ENCODE data around the gene OR9Q1.

OR9Q1 gene

DNA sequence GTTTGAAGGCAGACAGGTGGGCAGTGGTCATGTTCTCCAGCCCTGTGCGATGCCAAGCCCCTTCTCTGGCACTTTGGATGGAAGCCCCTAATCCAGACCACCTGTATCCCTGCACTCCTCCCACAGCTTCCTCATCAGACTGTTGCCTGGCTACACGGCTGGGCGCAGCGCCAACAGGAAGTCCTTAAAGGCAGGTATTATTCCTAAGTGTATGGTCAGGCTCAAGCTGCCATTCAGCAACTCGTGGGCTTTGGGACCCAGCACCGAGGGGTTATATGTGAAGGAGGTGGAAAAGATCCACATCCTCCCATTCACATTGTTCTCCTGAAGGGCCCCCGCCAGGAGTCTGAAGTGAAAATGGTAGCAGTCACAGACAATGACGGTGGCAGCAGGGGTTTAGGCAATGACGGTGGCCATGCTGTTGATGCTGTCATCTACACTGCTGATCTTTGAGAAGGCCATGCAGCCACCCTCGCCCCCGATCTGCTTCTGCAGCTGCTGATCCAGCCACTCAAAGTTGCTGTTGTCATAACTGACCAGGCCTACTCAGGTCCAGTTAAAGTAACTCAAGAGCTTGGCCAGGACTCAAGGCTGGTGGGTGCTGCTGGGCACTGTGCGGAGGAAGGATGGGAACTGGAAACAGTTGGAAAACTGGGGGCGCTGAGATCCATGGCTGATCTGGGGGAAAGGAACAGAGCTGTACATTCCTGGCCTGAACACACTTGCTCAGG is 34.8 kb downstream of the OR9Q1 start:
- in situ Hi-C loops (cut with HindIII; ENCODE audit: low pct_ligation_motif_present, low sequenced_read_pairs) = no loop called here
- Histone ChIP-seq H3K36me3 (replicated peaks) (no peaks in the 10 kb centered on the region), H3K4me3 (ENCODE audit: low read depth, low read length) (no peak overlapping the region), H3K27me3 (replicated peaks) (no peaks in the 10 kb centered on the region), H3K27ac (peak overlapping the region; percentile 83)
- TF ChIP-seq, protein P1, sequence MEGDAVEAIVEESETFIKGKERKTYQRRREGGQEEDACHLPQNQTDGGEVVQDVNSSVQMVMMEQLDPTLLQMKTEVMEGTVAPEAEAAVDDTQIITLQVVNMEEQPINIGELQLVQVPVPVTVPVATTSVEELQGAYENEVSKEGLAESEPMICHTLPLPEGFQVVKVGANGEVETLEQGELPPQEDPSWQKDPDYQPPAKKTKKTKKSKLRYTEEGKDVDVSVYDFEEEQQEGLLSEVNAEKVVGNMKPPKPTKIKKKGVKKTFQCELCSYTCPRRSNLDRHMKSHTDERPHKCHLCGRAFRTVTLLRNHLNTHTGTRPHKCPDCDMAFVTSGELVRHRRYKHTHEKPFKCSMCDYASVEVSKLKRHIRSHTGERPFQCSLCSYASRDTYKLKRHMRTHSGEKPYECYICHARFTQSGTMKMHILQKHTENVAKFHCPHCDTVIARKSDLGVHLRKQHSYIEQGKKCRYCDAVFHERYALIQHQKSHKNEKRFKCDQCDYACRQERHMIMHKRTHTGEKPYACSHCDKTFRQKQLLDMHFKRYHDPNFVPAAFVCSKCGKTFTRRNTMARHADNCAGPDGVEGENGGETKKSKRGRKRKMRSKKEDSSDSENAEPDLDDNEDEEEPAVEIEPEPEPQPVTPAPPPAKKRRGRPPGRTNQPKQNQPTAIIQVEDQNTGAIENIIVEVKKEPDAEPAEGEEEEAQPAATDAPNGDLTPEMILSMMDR (IDR thresholded peaks at IDR 0.05; ENCODE audit: low read depth, low read length, missing control alignments) = no peak
- peak; percentile 13 for DNase-seq

- H3K27ac ChIP-seq = peak overlapping the region; percentile 83
- TF ChIP-seq, protein P1 (IDR thresholded peaks at IDR 0.05; ENCODE audit: low read depth, low read length, missing control alignments) = no peak
- no peaks in the 10 kb centered on the region for H3K27me3 ChIP-seq (replicated peaks)
- H3K4me3 ChIP-seq (ENCODE audit: low read depth, low read length) = no peak overlapping the region
- DNase-seq = peak; percentile 81
- in situ Hi-C loops (cut with HindIII; ENCODE audit: low pct_ligation_motif_present, low sequenced_read_pairs) = no loop called here
- no peaks in the 10 kb centered on the region for H3K36me3 ChIP-seq (replicated peaks)
These were observed 35.3 kb downstream of the OR9Q1 start for GRCh38 chr11:58059007-58059350.

GRCh38 chr11:58060535-58060934 is 36.9 kb downstream of the OR9Q1 start:
- H3K27me3 ChIP-seq (replicated peaks) = no peaks in the 10 kb centered on the region
- in situ Hi-C loops (cut with HindIII; ENCODE audit: low pct_ligation_motif_present, low sequenced_read_pairs) = no loop called here
- H3K27ac ChIP-seq = no peak overlapping the region
- TF ChIP-seq, protein P1 (IDR thresholded peaks at IDR 0.05; ENCODE audit: low read depth, low read length, missing control alignments) = no peak
- H3K36me3 ChIP-seq (replicated peaks) = no peaks in the 10 kb centered on the region
- no peak overlapping the region for H3K4me3 ChIP-seq (ENCODE audit: low read depth, low read length)
- no peak for DNase-seq

GRCh38 chr11:58060939-58061672 is 37.4 kb downstream of the OR9Q1 start:
- Histone ChIP-seq H3K4me3 (ENCODE audit: low read depth, low read length) (no peak overlapping the region), H3K27me3 (replicated peaks) (no peaks in the 10 kb centered on the region), H3K36me3 (replicated peaks) (no peaks in the 10 kb centered on the region), H3K27ac (no peak overlapping the region)
- TF ChIP-seq, protein P1 (IDR thresholded peaks at IDR 0.05; ENCODE audit: low read depth, low read length, missing control alignments) = peak; percentile 54
- no peak for DNase-seq
- in situ Hi-C loops (cut with HindIII; ENCODE audit: low pct_ligation_motif_present, low sequenced_read_pairs) = no loop called here

- Histone ChIP-seq H3K27me3 (replicated peaks) (no peaks in the 10 kb centered on the region), H3K36me3 (replicated peaks) (no peaks in the 10 kb centered on the region), H3K27ac (no peak overlapping the region), H3K4me3 (ENCODE audit: low read depth, low read length) (no peak overlapping the region)
- DNase-seq = peak; percentile 35
- in situ Hi-C loops (cut with HindIII; ENCODE audit: low pct_ligation_motif_present, low sequenced_read_pairs) = no loop called here
- TF ChIP-seq, protein P1 (IDR thresholded peaks at IDR 0.05; ENCODE audit: low read depth, low read length, missing control alignments) = no peak
These were observed 38.1 kb downstream of the OR9Q1 start for GRCh38 chr11:58061813-58062212.
